Measurements from ENCODE around the gene ACADM.
A peak's percentile ranks its signal among the peaks of the same experiment; 100 is the strongest.
"Not testable (repeated sequence)": the region's sequence is repeated elsewhere in the genome, so short reads cannot be mapped to it uniquely, and the experiment has no call there.

ACADM gene

GRCh38 chr1:75724472-75725022 lies at the start of gene ACADM:
Gene ACADM, plus strand, starts transcription at chr1:75724709. Its CDS starts 79 bp downstream, at chr1:75724788.
- no peak for TF ChIP-seq ZFX (IDR thresholded peaks at IDR 0.05; ENCODE audit: borderline replicate concordance)
- TF ChIP-seq, protein P1, sequence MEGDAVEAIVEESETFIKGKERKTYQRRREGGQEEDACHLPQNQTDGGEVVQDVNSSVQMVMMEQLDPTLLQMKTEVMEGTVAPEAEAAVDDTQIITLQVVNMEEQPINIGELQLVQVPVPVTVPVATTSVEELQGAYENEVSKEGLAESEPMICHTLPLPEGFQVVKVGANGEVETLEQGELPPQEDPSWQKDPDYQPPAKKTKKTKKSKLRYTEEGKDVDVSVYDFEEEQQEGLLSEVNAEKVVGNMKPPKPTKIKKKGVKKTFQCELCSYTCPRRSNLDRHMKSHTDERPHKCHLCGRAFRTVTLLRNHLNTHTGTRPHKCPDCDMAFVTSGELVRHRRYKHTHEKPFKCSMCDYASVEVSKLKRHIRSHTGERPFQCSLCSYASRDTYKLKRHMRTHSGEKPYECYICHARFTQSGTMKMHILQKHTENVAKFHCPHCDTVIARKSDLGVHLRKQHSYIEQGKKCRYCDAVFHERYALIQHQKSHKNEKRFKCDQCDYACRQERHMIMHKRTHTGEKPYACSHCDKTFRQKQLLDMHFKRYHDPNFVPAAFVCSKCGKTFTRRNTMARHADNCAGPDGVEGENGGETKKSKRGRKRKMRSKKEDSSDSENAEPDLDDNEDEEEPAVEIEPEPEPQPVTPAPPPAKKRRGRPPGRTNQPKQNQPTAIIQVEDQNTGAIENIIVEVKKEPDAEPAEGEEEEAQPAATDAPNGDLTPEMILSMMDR (IDR thresholded peaks at IDR 0.05) = no peak
- peak within 1 kb of the TSS; percentile 75 for H3K27ac ChIP-seq

DNA sequence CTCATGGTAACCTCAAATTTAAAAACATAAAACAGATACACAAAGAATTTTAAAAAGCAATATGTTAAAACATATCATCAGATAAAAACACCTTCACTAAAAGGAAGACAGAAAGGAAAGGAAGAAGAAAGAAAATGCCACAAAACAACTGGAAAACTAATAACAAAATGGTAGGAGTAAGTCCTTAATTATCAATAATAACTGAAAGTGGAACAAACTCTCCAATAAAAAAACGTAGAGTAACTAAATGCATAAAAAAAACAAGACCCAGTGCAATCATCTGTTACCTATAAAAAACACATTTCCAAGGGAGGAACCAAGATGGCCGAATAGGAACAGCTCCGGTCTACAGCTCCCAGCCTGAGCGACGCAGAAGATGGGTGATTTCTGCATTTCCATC lies 47.1 kb upstream of the ACADM start:
- H3K27ac ChIP-seq = no peak overlapping the region
- TF ChIP-seq, protein P1 (IDR thresholded peaks at IDR 0.05) = no peak
- no peak for TF ChIP-seq ZFX (IDR thresholded peaks at IDR 0.05; ENCODE audit: borderline replicate concordance)

- H3K27ac ChIP-seq = not testable (repeated sequence)
Observed at GRCh38 chr1:75677964-75678363, 46.5 kb upstream of the ACADM start.

DNA sequence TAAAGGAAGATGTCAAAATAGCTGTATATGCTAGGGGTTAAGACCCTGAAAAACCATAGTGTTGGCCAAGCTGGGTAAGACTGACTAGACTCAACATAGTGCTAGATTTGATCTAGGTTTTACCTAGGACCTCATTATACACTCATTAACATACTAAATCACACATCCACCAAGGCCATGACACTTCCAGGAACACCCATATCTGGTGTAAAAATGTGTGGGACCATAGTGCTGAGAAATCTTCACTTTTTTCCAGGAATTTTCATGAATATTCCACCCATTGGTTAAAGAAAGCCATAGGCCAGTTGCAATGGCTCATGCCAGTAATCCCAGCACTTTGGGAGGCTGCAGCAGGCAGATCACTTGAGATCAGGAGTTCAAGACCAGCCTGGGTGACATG lies 34.0 kb upstream of the ACADM start:
- no peak for TF ChIP-seq ZFX (IDR thresholded peaks at IDR 0.05; ENCODE audit: borderline replicate concordance)
- TF ChIP-seq, protein P1 (IDR thresholded peaks at IDR 0.05) = no peak
- no peak overlapping the region for H3K27ac ChIP-seq

DNA sequence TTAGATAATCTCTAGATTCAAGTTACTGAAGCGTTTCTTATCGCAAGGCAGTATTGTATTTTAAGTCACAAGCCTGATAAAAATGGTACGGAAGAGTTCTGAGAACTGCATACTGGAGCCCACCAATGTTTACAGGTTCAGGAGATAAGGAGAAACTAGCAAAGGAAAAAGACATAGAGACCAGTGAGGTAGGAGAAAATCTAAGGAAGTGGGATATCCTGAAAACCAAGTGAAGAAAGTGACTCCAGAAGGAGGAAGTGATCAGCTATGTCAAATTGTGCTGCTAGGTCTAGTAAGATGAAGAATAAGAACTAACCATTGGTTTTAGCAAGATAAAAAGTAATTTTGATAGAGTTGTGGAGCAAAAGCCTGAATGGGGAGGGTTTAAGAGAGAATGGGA lies 31.0 kb upstream of the ACADM start:
- no peak overlapping the region for H3K27ac ChIP-seq

GRCh38 chr1:75696000-75696399 lies 28.5 kb upstream of the ACADM start:
- H3K27ac ChIP-seq = no peak overlapping the region
- TF ChIP-seq ZFX (IDR thresholded peaks at IDR 0.05; ENCODE audit: borderline replicate concordance) = no peak
- TF ChIP-seq, protein P1 (IDR thresholded peaks at IDR 0.05) = no peak

More for the DNA sequence above, 31.0 kb upstream of the ACADM start:
- TF ChIP-seq, protein P1 (IDR thresholded peaks at IDR 0.05) = no peak
- TF ChIP-seq ZFX (IDR thresholded peaks at IDR 0.05; ENCODE audit: borderline replicate concordance) = no peak

DNA sequence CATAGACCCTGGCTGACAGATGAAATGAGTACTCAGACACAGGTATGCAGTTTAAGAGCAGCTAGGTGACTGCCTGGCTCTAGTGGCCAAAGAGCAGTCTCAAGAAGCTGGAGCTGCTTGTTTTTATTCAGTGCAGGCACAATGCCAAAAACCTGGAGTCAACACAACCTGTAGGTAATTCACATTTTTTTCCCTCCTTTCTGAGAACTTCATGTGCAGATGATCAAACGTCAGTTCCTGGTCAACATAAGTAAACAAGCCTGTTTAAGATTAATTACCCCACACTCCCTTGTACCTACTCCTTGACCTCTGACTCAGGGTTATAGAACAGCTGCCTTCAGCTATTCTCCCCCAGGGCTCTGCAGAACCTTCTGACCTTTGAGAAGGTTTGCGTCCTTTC lies 17.3 kb upstream of the ACADM start:
- no peak overlapping the region for H3K27ac ChIP-seq
- TF ChIP-seq, protein P1 (IDR thresholded peaks at IDR 0.05) = no peak
- TF ChIP-seq ZFX (IDR thresholded peaks at IDR 0.05; ENCODE audit: borderline replicate concordance) = no peak

GRCh38 chr1:75708910-75709309 lies 15.6 kb upstream of the ACADM start:
- H3K27ac ChIP-seq = no peak overlapping the region
- no peak for TF ChIP-seq ZFX (IDR thresholded peaks at IDR 0.05; ENCODE audit: borderline replicate concordance)
- TF ChIP-seq, protein P1 (IDR thresholded peaks at IDR 0.05) = no peak
